SK-N-SH (cell line): ENCODE results near the gene PDGFC. TPM values are rescaled to one million over a fixed set of nuclear protein-coding genes. Genes with fewer than 3 reads are reported as not detected.

ENCODE experiments used
- CTCF ChIA-PET: fragments of 300-600, 350-600 bp; formaldehyde crosslinking; extraction: SDS; loops from one replicate; lab custom pipeline; 2021; lab: Yijun Ruan, JAX
- POLR2A ChIA-PET: fragments of 350-600 bp; sonication (Branson Sonifier 250); formaldehyde crosslinking; extraction: SDS; loops from one replicate; lab custom pipeline; 2020; ENCODE audit warnings: antibody characterized with exemption, inconsistent platforms; lab: Yijun Ruan, JAX
- DNase-seq: peaks from one replicate; pipeline ENCODE4 v3.0.0; 2012
- H2AFZ ChIP-seq: fragments of 200-600 bp; sonication (generic); 2 replicates; pipeline ENCODE4 v1.8.1; 2016; ENCODE audit warnings: antibody characterized with exemption, mild to moderate bottlenecking, low read depth
- H3F3A ChIP-seq: fragments of 200-600 bp; sonication (generic); replicated peaks from 2 replicates; pipeline ENCODE3; 2016; ENCODE audit warnings: antibody characterized with exemption, mild to moderate bottlenecking; ENCODE audit not compliant: insufficient read depth
- H3K27ac ChIP-seq, 2 experiments: fragments of 200-500 bp in 1 of 2; fragments of 200-600 bp in 1 of 2; sonication (Bioruptor generic) in 1 of 2; sonication (generic), shearing (Covaris generic) in 1 of 2; 2 replicates each; pipeline versions ENCODE4 v1.5.1 to v1.6.1; 2014 to 2016; ENCODE audit warnings: low read depth in 2 of 2, inconsistent platforms in 1 of 2, low read length in 1 of 2, mild to moderate bottlenecking in 1 of 2, mixed read lengths in 1 of 2
- H3K27me3 ChIP-seq: fragments of 200-600 bp; sonication (generic), shearing (Covaris generic); 2 replicates; pipeline ENCODE4 v1.6.1; 2016; ENCODE audit warnings: mixed run types; ENCODE audit not compliant: insufficient read depth
- H3K36me3 ChIP-seq, 2 experiments: fragments of 200-500 bp in 1 of 2; fragments of 200-600 bp in 1 of 2; sonication (Bioruptor generic) in 1 of 2; sonication (generic) in 1 of 2; replicated peaks in 1 of 2; 2 replicates each; pipeline versions ENCODE3 to v1.5.1; 2014 to 2016; ENCODE audit warnings: low read length in 1 of 2, mild to moderate bottlenecking in 1 of 2; ENCODE audit not compliant: insufficient read depth in 2 of 2, control insufficient read depth in 1 of 2
- H3K4me1 ChIP-seq, 2 experiments: fragments of 200-500 bp in 1 of 2; fragments of 200-600 bp in 1 of 2; sonication (Bioruptor generic) in 1 of 2; sonication (generic), shearing (Covaris generic) in 1 of 2; 2 replicates each; pipeline versions ENCODE4 v1.5.1 to v1.6.1; 2014 to 2016; ENCODE audit warnings: low read depth in 1 of 2, low read length in 1 of 2, mixed run types in 1 of 2; ENCODE audit not compliant: insufficient read depth in 2 of 2, control insufficient read depth in 1 of 2
- H3K4me2 ChIP-seq: fragments of 200-600 bp; sonication (generic), shearing (Covaris generic); 2 replicates; pipeline ENCODE4 v1.6.1; 2017; ENCODE audit warnings: mixed run types
- H3K4me3 ChIP-seq, 2 experiments: fragments of 200-500 bp in 1 of 2; fragments of 200-600 bp in 1 of 2; sonication (Bioruptor generic) in 1 of 2; sonication (generic), shearing (Covaris generic) in 1 of 2; 2 replicates each; pipeline versions ENCODE4 v1.5.1 to v1.8.1; 2014 to 2016; ENCODE audit warnings: low read depth in 2 of 2, inconsistent platforms in 1 of 2, low read length in 1 of 2, mild to moderate bottlenecking in 1 of 2, mixed read lengths in 1 of 2, moderate library complexity in 1 of 2
- H3K79me2 ChIP-seq: fragments of 200-600 bp; sonication (generic); 2 replicates; pipeline ENCODE4 v1.8.1; 2017; ENCODE audit warnings: mild to moderate bottlenecking; ENCODE audit not compliant: insufficient read depth
- H3K9ac ChIP-seq: fragments of 200-600 bp; sonication (generic); 2 replicates; pipeline ENCODE4 v1.6.1; 2017; ENCODE audit warnings: mixed run types
- H3K9me2 ChIP-seq: fragments of 200-600 bp; sonication (generic); 2 replicates; pipeline ENCODE4 v1.6.1; 2017; ENCODE audit warnings: mixed run types
- H3K9me3 ChIP-seq: fragments of 200-600 bp; sonication (generic); 2 replicates; pipeline ENCODE4 v1.6.1; 2017; ENCODE audit warnings: mixed run types, mild to moderate bottlenecking, moderate library complexity
- H4K20me1 ChIP-seq: fragments of 200-600 bp; sonication (generic); 2 replicates; pipeline ENCODE4 v1.6.1; 2017; ENCODE audit warnings: mild to moderate bottlenecking, mixed run types; ENCODE audit not compliant: insufficient read depth
- EP300 ChIP-seq, 2 experiments: IDR thresholded peaks; 2 replicates each; pipeline versions ENCODE4 v1.4.0 to v1.6.1; 2012; ENCODE audit warnings: borderline replicate concordance in 1 of 2, low read depth in 1 of 2, low read length in 1 of 2
- EZH2phosphoT487 ChIP-seq: fragments of 200-600 bp; sonication (generic); IDR thresholded peaks from 2 replicates; pipeline ENCODE4 v1.6.1; 2017; ENCODE audit warnings: low read depth, mixed run types, mild to moderate bottlenecking, antibody characterized with exemption, moderate library complexity, borderline replicate concordance
- FOSL2 ChIP-seq: IDR thresholded peaks from 2 replicates; pipeline ENCODE4 v1.4.0; 2012; ENCODE audit warnings: low read depth, mild to moderate bottlenecking, moderate library complexity, borderline replicate concordance
- FOXJ3 ChIP-seq: sonication (generic); formaldehyde crosslinking; IDR thresholded peaks from 2 replicates; pipeline ENCODE4 v1.5.1; 2020; ENCODE audit warnings: mild to moderate bottlenecking, missing genetic modification reagents
- FOXM1 ChIP-seq: IDR thresholded peaks from 2 replicates; pipeline ENCODE4 v1.4.0; 2012; ENCODE audit warnings: low read depth, mild to moderate bottlenecking
- GABPA ChIP-seq: IDR thresholded peaks from 2 replicates; pipeline ENCODE4 v1.4.0; 2012; ENCODE audit warnings: low read depth, mild to moderate bottlenecking
- JUND ChIP-seq: IDR thresholded peaks from 2 replicates; pipeline ENCODE4 v1.4.0; 2012
- MEF2A ChIP-seq: IDR thresholded peaks from 2 replicates; pipeline ENCODE4 v1.4.0; 2012; ENCODE audit warnings: low read depth, borderline replicate concordance
- MXI1 ChIP-seq: IDR thresholded peaks from 2 replicates; pipeline ENCODE4 v1.6.1; 2012; ENCODE audit warnings: mild to moderate bottlenecking, low read depth, low read length, improper control_type of control experiment
- NRF1 ChIP-seq: IDR thresholded peaks from 2 replicates; pipeline ENCODE4 v1.6.1; 2012; ENCODE audit warnings: low read depth, mild to moderate bottlenecking, low read length
- RCOR1 ChIP-seq: fragments of 150-350 bp; IDR thresholded peaks from 2 replicates; pipeline ENCODE4 v1.6.1; 2017; ENCODE audit warnings: antibody characterized with exemption, low read length
- RXRA ChIP-seq: IDR thresholded peaks from 2 replicates; pipeline ENCODE4 v1.4.0; 2012; ENCODE audit warnings: low read depth, mild to moderate bottlenecking, borderline replicate concordance
- SIN3A ChIP-seq: IDR thresholded peaks from 2 replicates; pipeline ENCODE4 v1.6.1; 2012; ENCODE audit warnings: low read depth, mild to moderate bottlenecking, low read length, moderate library complexity, borderline replicate concordance
- TEAD4 ChIP-seq: IDR thresholded peaks from 2 replicates; pipeline ENCODE4 v1.4.0; 2012; ENCODE audit warnings: mild to moderate bottlenecking, borderline replicate concordance; ENCODE audit not compliant: insufficient read depth
- WGBS: methylation state at CpG from one replicate; pipeline ENCODE4 v1.1.6; 2017; ENCODE audit warnings: low lambda C conversion rate; 5-methylcytosine and 5-hydroxymethylcytosine counted together
- polyA plus RNA-seq, 3 experiments: library from polyadenylated mRNA; depleted of rRNA; stranded (reverse); fragments of >200 nt; gene quantifications; 2 replicates each; pipeline ENCODE4 v1.2.3, GENCODE V29; 2012
- TF ChIP-seq, protein P1 (sequence below): IDR thresholded peaks from 2 replicates; pipeline ENCODE4 v1.4.0; 2012; ENCODE audit warnings: low read depth
- TF ChIP-seq, protein P2 (sequence below): IDR thresholded peaks from 2 replicates; pipeline ENCODE4; 2012
- TF ChIP-seq, protein P3 (sequence below): IDR thresholded peaks from 2 replicates; pipeline ENCODE4 v1.4.0; 2012; ENCODE audit warnings: low read depth, borderline replicate concordance
- TF ChIP-seq, protein P4 (sequence below): fragments of 150-350 bp; IDR thresholded peaks from 2 replicates; pipeline ENCODE4 v1.6.1; 2016; ENCODE audit warnings: mild to moderate bottlenecking, low read depth, low read length

PDGFC gene
- polyA plus RNA-seq, 1 of the 3 experiments (the other 2 are of a cell fraction) = 29.8 TPM

DNA sequence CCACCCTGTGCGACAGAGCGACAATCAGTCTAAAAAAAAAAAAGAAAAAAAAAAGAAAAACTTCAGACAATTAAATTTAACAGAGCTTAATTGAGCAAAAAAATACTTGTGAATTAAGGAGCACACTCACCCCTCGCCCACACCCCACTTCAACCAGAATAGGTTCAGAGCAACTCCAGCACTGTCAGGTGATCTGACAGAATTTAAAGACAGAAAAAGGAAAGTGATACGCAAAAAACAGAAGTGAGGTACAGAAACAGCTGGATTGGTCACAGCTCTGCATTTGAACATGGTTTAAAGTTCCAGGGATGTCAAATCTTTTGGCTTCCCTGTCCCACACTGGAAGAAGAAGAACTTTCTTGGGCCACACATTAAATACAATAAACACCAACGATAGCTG lies 174.4 kb downstream of the PDGFC start:
- H3K79me2 ChIP-seq = peaks cover 41% of the 10 kb centered on the region
- no peak overlapping the region for H2AFZ ChIP-seq
- TF ChIP-seq JUND (no peak), GABPA (no peak), FOXM1 (no peak), FOSL2 (no peak), SIN3A (no peak), MXI1 (no peak), RXRA (no peak), RCOR1 (no peak), FOXJ3 (CRISPR knock-in tag) (no peak), NRF1 (no peak), MEF2A (no peak), EP300 (IDR thresholded peaks at IDR 0.05; ENCODE audit: borderline replicate concordance in 1 of 2, low read depth in 1 of 2, low read length in 1 of 2) (no peak), TEAD4 (no peak), EZH2phosphoT487 (no peak)
- TF ChIP-seq, protein P1, sequence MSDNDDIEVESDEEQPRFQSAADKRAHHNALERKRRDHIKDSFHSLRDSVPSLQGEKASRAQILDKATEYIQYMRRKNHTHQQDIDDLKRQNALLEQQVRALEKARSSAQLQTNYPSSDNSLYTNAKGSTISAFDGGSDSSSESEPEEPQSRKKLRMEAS = no peak
- TF ChIP-seq, protein P2, sequence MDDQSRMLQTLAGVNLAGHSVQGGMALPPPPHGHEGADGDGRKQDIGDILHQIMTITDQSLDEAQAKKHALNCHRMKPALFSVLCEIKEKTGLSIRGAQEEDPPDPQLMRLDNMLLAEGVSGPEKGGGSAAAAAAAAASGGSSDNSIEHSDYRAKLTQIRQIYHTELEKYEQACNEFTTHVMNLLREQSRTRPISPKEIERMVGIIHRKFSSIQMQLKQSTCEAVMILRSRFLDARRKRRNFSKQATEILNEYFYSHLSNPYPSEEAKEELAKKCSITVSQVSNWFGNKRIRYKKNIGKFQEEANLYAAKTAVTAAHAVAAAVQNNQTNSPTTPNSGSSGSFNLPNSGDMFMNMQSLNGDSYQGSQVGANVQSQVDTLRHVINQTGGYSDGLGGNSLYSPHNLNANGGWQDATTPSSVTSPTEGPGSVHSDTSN = no peak
- TF ChIP-seq, protein P3, sequence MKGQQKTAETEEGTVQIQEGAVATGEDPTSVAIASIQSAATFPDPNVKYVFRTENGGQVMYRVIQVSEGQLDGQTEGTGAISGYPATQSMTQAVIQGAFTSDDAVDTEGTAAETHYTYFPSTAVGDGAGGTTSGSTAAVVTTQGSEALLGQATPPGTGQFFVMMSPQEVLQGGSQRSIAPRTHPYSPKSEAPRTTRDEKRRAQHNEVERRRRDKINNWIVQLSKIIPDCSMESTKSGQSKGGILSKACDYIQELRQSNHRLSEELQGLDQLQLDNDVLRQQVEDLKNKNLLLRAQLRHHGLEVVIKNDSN = no peak
- TF ChIP-seq, protein P4, sequence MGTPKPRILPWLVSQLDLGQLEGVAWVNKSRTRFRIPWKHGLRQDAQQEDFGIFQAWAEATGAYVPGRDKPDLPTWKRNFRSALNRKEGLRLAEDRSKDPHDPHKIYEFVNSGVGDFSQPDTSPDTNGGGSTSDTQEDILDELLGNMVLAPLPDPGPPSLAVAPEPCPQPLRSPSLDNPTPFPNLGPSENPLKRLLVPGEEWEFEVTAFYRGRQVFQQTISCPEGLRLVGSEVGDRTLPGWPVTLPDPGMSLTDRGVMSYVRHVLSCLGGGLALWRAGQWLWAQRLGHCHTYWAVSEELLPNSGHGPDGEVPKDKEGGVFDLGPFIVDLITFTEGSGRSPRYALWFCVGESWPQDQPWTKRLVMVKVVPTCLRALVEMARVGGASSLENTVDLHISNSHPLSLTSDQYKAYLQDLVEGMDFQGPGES = no peak
- no peaks in the 10 kb centered on the region for H3K9me2 ChIP-seq
- H3K9ac ChIP-seq = no peak overlapping the region
- peaks cover 0 to 4% of the 10 kb centered on the region in 2 experiments for H3K36me3 ChIP-seq
- ChIA-PET CTCF (no interaction called here), POLR2A (no interaction called here)
- H3K4me3 ChIP-seq = no peak overlapping the region
- H3K4me1 ChIP-seq = peaks cover 0 to 44% of the 10 kb centered on the region in 2 experiments; a peak in 2 of 4 replicates
- H3F3A ChIP-seq = peaks cover 16% of the 10 kb centered on the region
- H3K4me2 ChIP-seq = no peak overlapping the region
- WGBS = 92% methylated on average over 5 of the region's 5 CpGs
- DNase-seq = no peak
- H4K20me1 ChIP-seq = no peaks in the 10 kb centered on the region
- no peak overlapping the region for H3K27ac ChIP-seq
- no peaks in the 10 kb centered on the region for H3K9me3 ChIP-seq
- H3K27me3 ChIP-seq = no peaks in the 10 kb centered on the region
